GM06990 (cell line): Measurements from ENCODE around the gene IL36RN.

ENCODE experiments used
- DNase-seq: peaks from one replicate; pipeline ENCODE4 v3.0.0-alpha.2; 2011; ENCODE audit not compliant: insufficient read length; ENCODE audit errors: extremely low read depth
- H3K27me3 ChIP-seq: replicated peaks from 2 replicates; pipeline ENCODE4 v1.6.0; 2011; ENCODE audit warnings: low read length; ENCODE audit not compliant: control insufficient read depth, insufficient read depth
- H3K36me3 ChIP-seq: 2 replicates; pipeline ENCODE4 v1.5.1; 2011; ENCODE audit warnings: low read length; ENCODE audit not compliant: control insufficient read depth, insufficient read depth
- H3K4me3 ChIP-seq: replicated peaks from 2 replicates; pipeline ENCODE4 v1.5.1; 2011; ENCODE audit warnings: low read depth, mild to moderate bottlenecking, control low read depth, low read length
- CTCF ChIP-seq: IDR thresholded peaks from 2 replicates; pipeline ENCODE4 v1.5.1; 2011; ENCODE audit warnings: low read length, control low read depth, mild to moderate bottlenecking, inconsistent platforms; ENCODE audit not compliant: insufficient read depth, poor library complexity, severe bottlenecking

IL36RN gene

GRCh38 chr2:113085542-113085941 lies 26.5 kb downstream of the IL36RN start:
- H3K4me3 ChIP-seq = no peak overlapping the region
- no peak for TF ChIP-seq CTCF
- no peaks in the 10 kb centered on the region for H3K36me3 ChIP-seq
- no peak for DNase-seq
- no peaks in the 10 kb centered on the region for H3K27me3 ChIP-seq

GRCh38 chr2:113088213-113088992 lies 29.4 kb downstream of the IL36RN start:
- Histone ChIP-seq H3K27me3 (no peaks in the 10 kb centered on the region), H3K36me3 (no peaks in the 10 kb centered on the region), H3K4me3 (no peak overlapping the region)
- DNase-seq = no peak
- TF ChIP-seq CTCF = no peak

- TF ChIP-seq CTCF = no peak
- no peak for DNase-seq
- no peak overlapping the region for H3K4me3 ChIP-seq
- no peaks in the 10 kb centered on the region for H3K36me3 ChIP-seq
- no peaks in the 10 kb centered on the region for H3K27me3 ChIP-seq
Observed at GRCh38 chr2:113089916-113090315, 30.9 kb downstream of the IL36RN start.

GRCh38 chr2:113091231-113091896 lies 32.4 kb downstream of the IL36RN start:
- H3K36me3 ChIP-seq = no peaks in the 10 kb centered on the region
- TF ChIP-seq CTCF = no peak

GRCh38 chr2:113092864-113093612 lies 34.0 kb downstream of the IL36RN start:
- no peaks in the 10 kb centered on the region for H3K36me3 ChIP-seq
- H3K4me3 ChIP-seq = no peak overlapping the region
- no peak for TF ChIP-seq CTCF
- H3K27me3 ChIP-seq = no peaks in the 10 kb centered on the region
- no peak for DNase-seq

More at GRCh38 chr2:113091231-113091896, 32.4 kb downstream of the IL36RN start:
- no peak for DNase-seq
- H3K4me3 ChIP-seq = no peak overlapping the region
- H3K27me3 ChIP-seq = no peaks in the 10 kb centered on the region
